ENCODE measurements around the gene COX8C.

The COX8C gene

GRCh38 chr14:93346926-93347721 is at the start of gene COX8C:
COX8C (plus strand) TSS chr14:93347182; CDS start chr14:93347269, 87 bp downstream.
- no peak for DNase-seq

GRCh38 chr14:93299416-93299815 is 47.6 kb upstream of the COX8C start:
- no peak for DNase-seq

- no peak for DNase-seq
These were observed 47.1 kb upstream of the COX8C start for GRCh38 chr14:93299866-93300265.

- no peak for DNase-seq
These were observed 45.0 kb upstream of the COX8C start for GRCh38 chr14:93301821-93302447.

GRCh38 chr14:93302688-93303581 is 44.0 kb upstream of the COX8C start:
- DNase-seq: no peak

GRCh38 chr14:93303659-93304058 is 43.3 kb upstream of the COX8C start:
- DNase-seq: no peak

GRCh38 chr14:93304771-93305170 is 42.2 kb upstream of the COX8C start:
- DNase-seq: no peak

GRCh38 chr14:93305725-93306418 is 41.1 kb upstream of the COX8C start:
- no peak for DNase-seq

GRCh38 chr14:93306812-93307211 is 40.2 kb upstream of the COX8C start:
- no peak for DNase-seq

- no peak for DNase-seq
These were observed 38.2 kb upstream of the COX8C start for GRCh38 chr14:93308686-93309345.

GRCh38 chr14:93309427-93309966 is 37.5 kb upstream of the COX8C start:
- DNase-seq: no peak

GRCh38 chr14:93311082-93311481 is 35.9 kb upstream of the COX8C start:
- DNase-seq: no peak

- DNase-seq: no peak
These were observed 31.4 kb upstream of the COX8C start for GRCh38 chr14:93315575-93315974.

GRCh38 chr14:93316716-93317115 is 30.3 kb upstream of the COX8C start:
- no peak for DNase-seq

GRCh38 chr14:93317210-93317874 is 29.6 kb upstream of the COX8C start:
- DNase-seq: peak; percentile 52

GRCh38 chr14:93317875-93318807 is 28.8 kb upstream of the COX8C start:
- DNase-seq: no peak

GRCh38 chr14:93318927-93319326 is 28.1 kb upstream of the COX8C start:
- DNase-seq: peak; percentile 55

- DNase-seq: no peak
These were observed 27.5 kb upstream of the COX8C start for GRCh38 chr14:93319494-93319893.

GRCh38 chr14:93319958-93320357 is 27.0 kb upstream of the COX8C start:
- DNase-seq: no peak

- DNase-seq: no peak
These were observed 26.5 kb upstream of the COX8C start for GRCh38 chr14:93320489-93320888.
